CD4-positive, alpha-beta T cell treated with Interleukin-15 for 4 hours (primary cell): ENCODE data around the gene NR3C1.

Experiments used
- DNase-seq: peaks from one replicate; pipeline ENCODE4 v3.0.0-alpha.2; 2020; ENCODE audit warnings: low spot score

Gene NR3C1

DNA sequence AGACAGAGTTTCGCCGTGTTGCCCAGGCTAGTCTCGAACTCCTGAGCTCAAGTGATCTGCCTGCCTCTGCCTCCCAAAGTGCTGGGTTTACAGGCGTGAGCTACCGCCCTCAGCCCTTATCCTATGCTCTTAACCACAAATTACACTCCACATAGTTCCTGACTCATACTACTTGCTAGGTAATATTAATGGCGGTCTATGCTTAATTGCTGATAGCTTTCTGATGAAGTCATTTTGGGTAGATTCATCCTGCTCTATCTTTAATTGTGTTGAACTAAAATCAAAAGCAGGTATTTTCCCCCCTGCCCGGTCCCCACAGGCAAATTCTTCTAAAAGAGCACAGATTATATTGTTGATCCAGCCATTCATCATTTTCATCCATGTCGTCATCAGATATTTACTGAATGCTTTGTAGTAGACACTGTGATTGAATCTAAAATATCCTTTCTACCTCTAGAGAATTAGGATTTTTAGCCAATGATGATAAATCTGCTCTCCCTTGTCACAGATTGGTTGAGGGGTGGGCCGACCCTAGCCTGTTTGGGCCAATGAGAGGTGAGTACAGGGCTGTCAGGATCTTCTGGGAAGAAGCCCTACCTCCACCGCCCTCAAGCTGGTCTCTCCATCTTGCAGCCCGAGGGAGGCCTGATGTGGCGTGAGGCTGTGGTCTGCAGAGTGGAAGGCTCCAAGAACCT is 144.8 kb downstream of the NR3C1 start:
- DNase-seq = no peak

DNA sequence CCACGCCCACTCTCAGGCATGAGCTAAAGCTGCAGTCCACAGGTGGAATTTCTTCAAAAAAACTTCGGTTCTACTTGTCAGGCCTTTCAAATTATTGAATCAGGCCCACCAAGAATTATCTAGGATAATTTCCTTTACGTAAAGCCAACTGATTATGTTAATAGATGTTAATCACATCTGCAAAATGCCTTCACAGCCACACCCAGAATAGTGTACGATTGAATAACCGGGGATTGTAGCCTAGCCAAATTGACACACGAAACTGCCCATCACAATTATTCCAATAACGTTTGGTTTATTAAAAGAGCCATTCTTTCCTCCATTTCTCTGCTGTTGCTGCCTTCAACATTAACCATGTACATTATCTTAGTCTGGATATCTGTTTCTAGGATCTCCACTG is 148.7 kb downstream of the NR3C1 start:
- DNase-seq = no peak

DNA sequence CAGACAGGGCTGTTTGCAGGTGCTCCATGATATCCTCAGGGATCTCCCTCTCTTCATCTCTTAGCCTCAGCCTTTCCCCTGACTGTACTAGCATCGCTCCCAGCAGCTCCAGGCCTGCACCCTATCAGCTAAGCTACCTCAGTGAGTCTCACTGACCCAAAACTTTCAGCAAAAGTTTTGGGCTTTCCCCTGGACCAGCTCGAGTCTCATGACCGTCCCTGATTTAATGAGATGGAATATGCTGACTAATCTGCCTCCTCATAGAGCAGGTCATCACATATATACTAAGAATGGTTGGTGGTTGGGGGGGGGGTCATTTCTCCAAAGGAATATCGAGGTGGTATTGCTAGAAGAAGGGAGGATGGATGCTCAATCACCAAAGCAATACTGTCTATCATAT is 151.5 kb downstream of the NR3C1 start:
- DNase-seq = no peak

DNA sequence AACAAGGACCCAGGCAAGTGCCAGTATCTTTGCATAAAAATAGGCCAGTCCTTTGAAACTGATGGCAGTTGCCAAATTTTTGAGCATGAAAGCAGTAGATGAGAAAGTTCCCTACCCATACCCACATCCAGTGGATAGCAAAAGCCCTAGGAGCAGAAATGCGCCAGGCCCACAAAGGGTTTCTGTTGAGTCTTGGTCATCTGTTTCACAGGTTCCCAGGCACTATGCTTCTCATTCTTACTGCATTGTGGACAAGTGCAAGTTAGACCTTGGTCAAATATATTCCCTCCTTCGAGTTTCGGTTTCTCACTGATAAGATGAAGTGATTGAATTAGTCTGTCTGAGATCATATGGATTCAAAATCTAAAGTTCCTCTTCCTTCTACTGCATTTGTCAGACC is 152.3 kb downstream of the NR3C1 start:
- no peak for DNase-seq

DNA sequence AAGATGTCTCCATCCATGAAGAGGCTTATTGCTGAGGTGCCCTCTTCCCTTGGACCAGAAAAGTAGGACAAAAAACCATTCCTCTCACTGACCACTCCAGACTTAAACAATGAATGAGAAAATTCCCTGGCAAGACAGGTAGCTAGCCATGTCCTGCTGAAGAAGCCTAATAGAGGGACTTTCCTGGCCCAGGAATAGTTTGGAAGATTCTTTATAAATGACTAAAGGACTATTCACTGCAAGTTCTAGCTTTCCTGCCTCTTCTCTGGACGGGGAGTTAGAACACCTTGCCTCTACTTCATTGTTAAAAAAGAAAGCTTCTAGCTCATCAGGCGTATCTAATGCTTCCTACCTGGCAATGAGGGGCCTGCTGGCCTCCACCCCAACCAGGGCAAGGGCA is 153.6 kb downstream of the NR3C1 start:
- DNase-seq = no peak

DNA sequence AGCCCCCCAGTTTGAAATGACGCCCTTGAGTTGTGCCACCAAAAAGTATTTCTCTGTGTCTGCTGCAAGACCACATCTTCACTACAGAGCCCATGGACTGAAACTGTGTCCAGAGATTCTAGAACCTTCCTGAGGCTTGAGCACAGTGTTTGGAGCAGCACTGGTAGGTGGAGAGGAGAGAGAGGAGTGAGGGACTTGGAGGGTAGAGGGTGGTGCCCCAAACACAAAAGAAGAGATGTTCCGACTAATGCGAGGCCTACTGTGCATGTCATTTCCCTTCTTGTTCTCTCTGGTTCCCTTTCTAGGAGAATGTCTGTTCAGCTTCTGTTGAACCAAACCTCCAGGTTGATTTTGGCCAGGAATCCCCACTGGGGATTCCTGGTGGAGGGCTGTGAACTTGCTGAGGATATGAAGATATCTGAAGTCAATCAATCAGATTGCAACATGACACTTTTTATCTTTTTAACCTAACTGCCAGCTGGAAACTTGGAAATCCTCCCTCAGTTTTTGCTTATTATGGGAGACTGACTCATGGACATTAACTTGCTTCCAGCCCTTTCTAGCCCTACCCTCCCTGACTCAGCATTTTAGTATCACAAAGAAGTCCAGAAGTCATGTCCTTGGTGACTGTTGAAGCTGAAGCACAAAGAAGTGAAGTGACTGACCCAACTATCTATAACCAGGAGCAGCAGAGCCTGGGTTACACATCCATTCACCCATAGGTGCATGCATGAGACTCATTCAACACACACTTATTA is 154.5 kb downstream of the NR3C1 start:
- no peak for DNase-seq

DNA sequence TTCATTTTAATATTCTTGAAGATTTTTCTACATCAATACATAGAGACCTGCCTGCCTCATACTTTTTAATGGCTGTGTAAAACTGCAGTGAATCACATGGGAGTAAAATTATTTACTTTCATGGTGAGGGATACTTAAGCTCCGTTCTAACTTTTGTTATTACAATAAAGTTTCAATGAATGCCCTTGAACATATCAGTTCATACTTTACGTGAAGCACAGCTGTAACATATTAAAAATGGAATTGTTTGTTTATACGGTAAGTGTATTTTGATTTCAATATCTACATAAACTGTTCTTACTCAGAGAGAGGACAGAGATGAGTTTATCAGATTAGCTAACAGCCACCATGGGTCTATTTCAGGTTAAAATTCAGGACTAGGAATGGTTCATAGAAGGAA is 155.1 kb downstream of the NR3C1 start:
- DNase-seq = no peak

DNA sequence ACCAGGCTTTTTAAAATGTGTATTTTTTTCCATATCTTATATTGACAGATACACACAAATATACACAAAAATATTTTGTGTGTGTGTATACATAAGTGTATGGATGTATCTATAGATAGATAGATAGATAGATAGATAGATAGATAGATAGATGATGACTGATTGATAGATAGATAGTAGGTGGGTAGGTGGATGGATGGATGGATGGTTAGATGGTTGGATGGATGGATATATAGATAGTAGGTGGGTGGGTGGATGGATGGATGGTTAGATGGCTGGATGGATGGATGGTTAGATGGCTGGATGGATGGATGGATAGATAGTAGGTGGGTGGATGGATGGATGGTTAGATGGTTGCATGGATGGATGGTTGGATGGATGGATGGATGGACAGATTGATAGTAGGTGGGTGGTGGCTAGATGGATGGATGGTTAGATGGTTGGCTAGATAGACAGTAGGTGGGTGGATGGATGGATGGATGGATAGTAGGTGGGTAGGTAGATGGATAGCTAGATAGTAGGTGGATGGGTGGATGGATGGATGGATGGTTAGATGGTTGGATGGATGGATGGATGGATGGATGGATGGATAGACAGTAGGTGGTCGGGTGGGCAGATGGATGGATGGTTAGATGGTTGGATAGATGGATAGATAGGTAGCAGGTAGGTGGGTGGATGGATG is 156.2 kb downstream of the NR3C1 start:
- DNase-seq = no peak

DNA sequence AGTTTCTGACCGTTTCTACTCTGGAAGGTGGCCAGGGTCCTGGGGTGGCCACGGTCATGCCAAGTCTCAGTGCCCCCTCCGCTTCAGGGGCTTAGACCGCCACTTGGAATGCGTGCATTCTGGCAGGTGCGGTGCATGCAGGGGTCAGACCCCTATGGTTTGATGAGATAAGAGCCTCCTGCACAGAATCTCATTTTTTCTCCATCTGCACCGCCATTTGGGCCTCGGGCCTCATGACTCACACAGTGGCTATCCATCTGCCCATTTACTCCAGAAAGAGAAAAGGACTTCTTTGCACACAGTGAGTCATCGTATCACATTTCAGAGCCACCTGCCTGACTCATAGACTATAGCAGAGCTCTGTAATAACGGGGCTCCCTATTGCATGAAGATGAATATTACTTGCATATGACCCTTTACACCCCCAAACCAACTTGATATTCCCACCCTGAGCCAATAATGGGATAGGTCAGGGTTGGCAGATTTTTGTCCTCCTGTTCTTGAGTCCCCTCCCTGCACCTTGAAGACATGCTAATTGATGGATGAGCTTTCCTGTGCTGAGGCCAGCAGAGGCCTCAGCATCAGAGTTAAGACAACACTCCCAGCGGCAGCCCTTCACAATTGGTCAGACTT is 157.4 kb downstream of the NR3C1 start:
- no peak for DNase-seq

DNA sequence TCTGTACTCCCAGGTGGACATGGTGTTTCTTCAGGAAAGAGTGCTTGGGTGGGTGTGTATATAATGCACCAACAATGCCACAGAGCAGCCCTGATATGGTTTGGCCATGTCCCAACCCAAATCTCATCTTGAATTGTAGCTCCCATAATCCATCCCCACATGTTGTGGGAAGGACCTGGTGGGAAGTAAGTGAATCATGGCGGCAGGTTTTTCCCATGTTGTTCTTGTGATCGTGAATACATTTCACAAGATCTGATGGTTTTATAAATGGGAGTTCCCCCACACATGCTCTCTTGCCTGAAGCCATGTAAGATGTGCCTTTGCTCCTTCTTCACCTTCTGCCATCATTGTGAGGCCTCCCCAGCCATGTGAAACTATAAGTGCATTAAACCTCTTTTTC is 158.5 kb downstream of the NR3C1 start:
- no peak for DNase-seq

DNA sequence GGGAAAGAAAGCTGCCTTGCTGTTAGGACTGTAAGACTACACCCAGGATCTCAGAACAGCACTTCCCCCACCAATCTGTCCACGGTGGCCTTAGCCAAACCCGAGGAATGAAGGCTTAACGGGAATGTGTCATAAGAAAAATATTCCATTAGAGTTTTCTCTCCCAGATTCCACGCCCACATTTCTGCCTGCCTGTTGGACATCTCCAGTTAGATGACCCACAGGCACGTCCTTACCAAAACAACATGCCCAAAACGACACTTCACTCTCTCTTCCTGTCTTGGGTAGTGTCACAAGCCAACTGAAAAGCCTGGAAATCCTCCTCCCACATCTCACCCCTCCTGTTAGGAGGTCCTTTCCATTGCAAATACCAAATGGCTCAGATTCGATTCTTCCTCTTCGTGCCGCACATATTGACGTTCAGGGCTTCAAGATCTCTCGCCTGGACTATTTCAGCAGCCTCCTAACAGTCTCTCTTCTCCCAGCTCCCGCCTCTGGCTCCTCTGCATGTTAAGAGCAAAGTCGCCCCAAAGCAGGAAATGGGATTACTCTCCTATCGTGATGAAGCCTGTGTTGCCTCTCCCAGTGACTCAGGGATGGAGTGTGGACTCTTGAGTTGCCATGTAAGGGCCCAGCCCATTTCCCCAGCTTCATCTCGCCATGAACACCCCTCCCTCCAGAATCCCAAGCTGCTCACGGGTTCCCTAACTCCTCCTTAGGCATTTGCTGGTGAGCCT is 159.3 kb downstream of the NR3C1 start:
- DNase-seq = no peak

DNA sequence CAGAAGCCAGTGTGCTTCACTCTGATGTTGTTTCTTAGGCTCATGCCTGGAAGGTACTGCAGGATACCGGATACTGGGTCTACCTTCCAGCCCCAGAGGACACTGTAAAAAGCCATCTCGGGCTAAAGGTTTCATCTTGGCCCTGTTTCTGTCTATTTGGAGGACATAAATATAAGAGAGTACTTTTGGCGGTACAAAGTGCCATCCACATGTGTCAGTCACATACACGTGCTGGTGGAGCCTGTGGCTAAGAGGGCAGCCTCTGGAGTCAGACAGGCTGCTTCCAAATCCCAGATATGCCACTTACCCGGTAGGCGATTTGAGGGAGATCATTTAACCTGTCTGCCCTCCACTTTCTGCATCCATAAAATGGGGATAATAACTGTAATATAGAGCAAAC is 160.4 kb downstream of the NR3C1 start:
- DNase-seq = no peak

DNA sequence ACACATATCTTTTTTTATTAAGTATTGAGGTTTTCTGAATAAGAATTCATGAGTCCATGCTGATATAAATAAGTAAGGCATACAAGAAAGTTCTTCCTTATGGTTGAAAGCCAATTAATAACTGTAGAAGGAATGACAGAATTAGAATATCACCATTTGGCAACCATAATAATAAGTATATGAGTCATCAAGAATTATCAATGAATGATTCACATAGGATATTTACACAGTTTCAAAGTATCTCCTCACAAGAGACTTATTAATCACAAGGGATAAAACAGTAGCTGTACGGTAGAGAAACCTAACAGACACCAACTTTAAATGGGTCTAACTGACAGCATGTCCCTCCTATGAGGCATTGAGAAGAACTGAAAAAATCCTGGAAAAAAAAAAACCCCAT is 161.6 kb downstream of the NR3C1 start:
- no peak for DNase-seq

DNA sequence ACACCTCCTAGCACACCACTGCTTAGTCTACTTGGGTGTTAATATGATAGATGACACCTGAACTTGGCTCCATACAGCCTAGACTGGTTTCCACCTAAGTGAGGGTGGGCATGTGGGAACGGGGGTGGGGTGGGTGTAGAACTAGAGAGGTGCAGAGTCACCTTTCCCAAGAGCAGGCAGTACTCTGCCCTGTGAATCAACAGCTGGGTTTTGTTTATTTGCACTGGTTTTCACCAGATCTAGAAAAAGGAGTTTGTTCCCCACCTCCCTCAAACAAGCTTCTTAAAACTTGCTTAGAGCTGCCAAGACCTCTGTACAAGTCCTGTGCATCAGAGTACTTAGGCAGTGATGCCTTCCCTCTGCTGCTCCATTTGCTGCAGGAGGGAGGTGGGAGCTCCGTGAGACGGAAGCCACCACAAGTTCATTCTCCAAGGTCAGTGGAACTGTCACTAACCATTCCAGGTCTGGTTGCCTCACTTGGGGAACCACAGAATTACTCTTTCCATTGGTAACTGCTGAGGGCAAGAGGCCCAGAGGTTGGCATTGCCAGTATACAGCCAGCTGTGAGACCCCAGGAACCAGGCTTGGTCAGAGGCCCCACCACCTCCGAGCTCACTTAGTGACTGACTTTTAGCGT is 163.5 kb downstream of the NR3C1 start:
- DNase-seq = no peak

DNA sequence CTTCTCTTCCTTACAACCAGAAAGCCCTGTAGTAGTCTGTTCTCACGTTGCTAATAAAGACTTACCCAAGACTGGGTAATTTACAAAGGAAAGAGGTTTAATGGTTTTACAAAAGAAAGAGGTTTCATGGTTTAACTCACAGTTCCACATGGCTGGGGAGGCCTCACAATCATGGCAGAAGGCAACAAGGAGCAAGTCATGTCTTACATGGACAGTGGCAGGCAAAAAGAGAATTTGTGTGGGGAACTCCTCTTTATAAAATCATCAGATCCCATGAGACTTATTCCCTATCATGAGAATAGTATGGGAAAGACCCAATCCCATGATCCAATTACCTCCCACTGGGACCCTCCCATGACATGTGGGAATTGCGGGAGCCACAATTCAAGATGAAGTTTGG is 164.9 kb downstream of the NR3C1 start:
- no peak for DNase-seq

DNA sequence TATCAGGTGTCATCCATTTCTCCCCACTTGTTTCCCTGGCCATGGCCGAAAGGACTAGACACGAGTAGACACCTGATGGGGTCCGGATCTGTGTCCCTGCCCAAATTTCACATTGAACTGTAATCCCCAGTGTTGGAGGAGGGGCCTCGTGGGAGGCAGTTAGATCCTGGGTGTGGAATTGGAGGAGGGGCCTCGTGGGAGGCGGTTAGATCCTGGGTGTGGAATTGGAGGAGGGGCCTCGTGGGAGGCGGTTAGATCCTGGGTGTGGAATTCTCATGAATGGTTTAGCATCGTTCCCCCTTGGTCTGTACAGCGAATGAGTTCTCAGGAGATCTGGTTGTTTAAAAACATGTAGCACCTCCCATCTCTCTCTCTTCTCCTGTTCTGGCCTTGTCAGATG is 165.8 kb downstream of the NR3C1 start:
- no peak for DNase-seq

DNA sequence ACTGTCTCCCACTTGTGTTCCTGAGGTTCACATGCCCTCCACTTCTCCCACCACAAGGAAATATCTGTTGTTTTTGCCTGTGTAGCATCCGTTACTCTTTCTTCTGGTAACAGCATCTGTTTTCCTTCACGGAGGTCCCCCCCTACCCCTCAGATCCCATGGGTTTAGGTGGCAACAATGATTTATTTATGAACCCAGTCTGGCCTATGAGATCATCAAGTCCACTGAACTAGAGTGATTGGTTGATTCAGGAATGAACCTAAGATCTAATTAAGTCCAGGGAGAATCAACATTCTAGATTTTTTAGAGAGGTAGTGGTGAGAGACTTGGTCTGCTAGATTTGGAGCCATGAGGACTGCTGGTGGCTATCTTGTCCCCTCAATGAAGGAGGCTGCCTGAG is 166.8 kb downstream of the NR3C1 start:
- DNase-seq = no peak

DNA sequence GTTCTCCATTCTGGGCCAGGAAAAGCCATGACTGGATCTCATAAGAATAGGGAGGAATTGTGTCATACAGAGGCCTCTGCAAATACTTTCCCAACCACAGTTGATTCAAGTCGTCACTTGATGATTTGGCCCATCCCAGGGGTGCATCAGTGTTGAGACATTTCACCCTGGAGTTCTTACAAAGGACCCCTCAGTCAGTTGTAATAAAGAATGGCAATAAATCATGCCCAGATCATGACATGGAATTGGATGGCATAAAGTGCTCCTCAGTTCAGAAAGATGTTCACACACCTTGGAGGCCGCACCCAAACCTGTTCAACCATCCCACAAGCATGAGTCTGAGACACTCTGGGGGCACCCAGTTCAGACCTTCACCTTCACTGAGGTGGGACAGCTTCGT is 168.1 kb downstream of the NR3C1 start:
- DNase-seq = no peak

DNA sequence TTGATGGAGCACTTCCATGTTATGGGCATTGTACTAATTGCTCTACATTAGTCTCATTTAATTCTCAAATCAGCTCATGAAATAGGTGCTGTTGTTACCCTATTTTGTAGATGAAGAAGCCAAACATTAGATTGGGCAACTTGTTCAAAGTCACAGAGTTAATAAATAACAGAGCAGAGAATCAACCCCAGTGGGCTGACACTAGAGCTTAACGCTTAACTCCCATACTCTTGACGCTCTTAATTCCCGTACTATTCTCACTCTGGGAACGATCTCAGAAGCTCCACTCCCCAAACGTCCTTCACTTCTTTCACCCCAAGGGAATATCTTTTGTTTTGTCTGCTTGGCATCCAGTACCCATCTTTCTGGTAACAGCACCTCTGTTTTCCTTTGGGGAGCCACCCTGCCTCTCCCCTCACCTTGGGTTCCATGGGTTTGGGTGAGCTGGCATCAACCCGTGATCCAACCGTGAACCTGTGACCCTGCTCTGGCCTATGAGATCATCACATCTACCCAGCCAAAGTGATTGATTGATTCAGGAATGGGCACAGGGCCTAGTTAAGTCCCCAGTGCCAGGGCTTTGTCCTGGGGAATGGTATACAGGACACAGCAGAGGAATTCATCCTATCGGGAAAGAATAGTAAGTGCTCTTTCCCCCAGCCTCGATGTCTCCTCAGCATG is 169.2 kb downstream of the NR3C1 start:
- no peak for DNase-seq

DNA sequence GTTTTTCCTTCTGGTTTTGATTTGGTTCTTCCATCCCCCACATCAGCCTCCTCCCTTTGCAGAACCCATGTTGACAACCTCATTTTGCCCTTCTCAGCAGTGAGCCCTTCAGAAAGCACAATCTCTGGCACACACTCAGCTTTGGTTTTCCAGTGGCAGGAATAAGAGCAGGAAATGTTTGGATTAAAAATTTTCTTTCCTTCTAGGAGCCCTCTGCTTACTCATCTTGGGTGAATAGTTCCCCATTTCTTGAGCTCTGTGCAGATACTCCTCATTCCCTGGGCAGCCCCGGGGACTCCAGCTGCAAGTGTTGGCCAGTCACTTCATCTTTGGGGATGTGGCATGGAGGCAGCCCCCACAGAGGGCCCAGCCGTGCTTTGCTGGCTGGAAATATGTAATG is 170.5 kb downstream of the NR3C1 start:
- no peak for DNase-seq
